Lower leg skin (tissue), 3 donors: Measurements from ENCODE around the gene CCDC175.

ENCODE experiments used
- CTCF ChIP-seq, 3 donors: fragments of 450-650 bp; IDR thresholded peaks; one replicate each; pipeline ENCODE4 v1.5.1; 2016; ENCODE audit warnings: antibody characterized with exemption in 3 of 3, mild to moderate bottlenecking in 3 of 3, moderate library complexity in 2 of 3
- POLR2A ChIP-seq, 2 donors: fragments of 450-650 bp; IDR thresholded peaks; one replicate each; pipeline ENCODE4 v1.6.1; 2016 to 2017; ENCODE audit warnings: antibody characterized with exemption in 2 of 2, mild to moderate bottlenecking in 1 of 2, moderate library complexity in 1 of 2

- TF ChIP-seq CTCF (IDR thresholded peaks at IDR 0.05) = no peak
- no peak for TF ChIP-seq POLR2A (IDR thresholded peaks at IDR 0.05)
Measured at GRCh38 chr14:59511916-59512575, 64.6 kb downstream of the CCDC175 start.
